HepG2 (cell line): Measurements from ENCODE around the gene TXNIP. TPM values are rescaled to one million over a fixed set of nuclear protein-coding genes. Genes with fewer than 3 reads are reported as not detected.

Experiments
- CEBPG ChIP-seq: IDR thresholded peaks from 2 replicates; pipeline ENCODE4 v1.6.1; 2016
- GABPB1 ChIP-seq: IDR thresholded peaks from 2 replicates; pipeline ENCODE4 v1.6.1; 2016; ENCODE audit warnings: mild to moderate bottlenecking, missing genetic modification reagents, moderate library complexity, missing compliant biosample characterization
- HOXA3 ChIP-seq: sonication (generic); formaldehyde crosslinking; IDR thresholded peaks from 2 replicates; pipeline ENCODE4 v1.5.0; 2020; ENCODE audit warnings: missing genetic modification reagents
- NR2F2 ChIP-seq: IDR thresholded peaks from 2 replicates; pipeline ENCODE4 v1.6.1; 2012; ENCODE audit warnings: low read depth, inconsistent platforms, borderline replicate concordance
- SKI ChIP-seq: fragments of 450-650 bp; IDR thresholded peaks from one replicate; pipeline ENCODE4 v1.6.1; 2018; ENCODE audit warnings: mild to moderate bottlenecking; ENCODE audit not compliant: partially characterized antibody
- TSC22D2 ChIP-seq: sonication (generic); formaldehyde crosslinking; IDR thresholded peaks from 2 replicates; pipeline ENCODE4 v1.5.1; 2020; ENCODE audit warnings: missing genetic modification reagents, mild to moderate bottlenecking, borderline replicate concordance
- ZNF644 ChIP-seq: IDR thresholded peaks from 2 replicates; pipeline ENCODE4 v1.6.1; 2016; ENCODE audit warnings: low read depth
- polyA plus RNA-seq, 8 experiments: library from polyadenylated mRNA; depleted of rRNA in 3 of 8; stranded (reverse) in 7 of 8; unstranded in 1 of 8; fragments of >200 nt; fragmentation: Illumina TruSeq in 4 of 8; extraction: Trizol in 4 of 8; gene quantifications; 2 replicates each; pipeline versions ENCODE4 v1.2.1 to v1.2.3, GENCODE V29; 2011 to 2016; ENCODE audit warnings: low read depth in 4 of 8, missing spikeins in 1 of 8, mixed read lengths in 1 of 8; ENCODE audit not compliant: insufficient read depth in 1 of 8
- total RNA-seq, 5 experiments: library from RNA; depleted of rRNA; stranded (reverse); fragments of >200 nt; fragmentation: Illumina TruSeq; extraction: Trizol; gene quantifications; 2 replicates each; pipeline ENCODE4 v1.2.3, GENCODE V29; 2016; ENCODE audit warnings: low read depth in 1 of 5
- TF ChIP-seq, protein P1 (sequence below): sonication (generic); formaldehyde crosslinking; IDR thresholded peaks from 2 replicates; pipeline ENCODE4 v1.4.0; 2020; ENCODE audit warnings: missing genetic modification reagents
- TF ChIP-seq, protein P2 (sequence below): sonication (generic); formaldehyde crosslinking; IDR thresholded peaks from 2 replicates; pipeline ENCODE4 v1.4.0; 2020; ENCODE audit warnings: missing genetic modification reagents
- TF ChIP-seq, protein P3 (sequence below): IDR thresholded peaks from 2 replicates; pipeline ENCODE4 v1.6.1; 2016; ENCODE audit warnings: low read depth, control low read depth
- TF ChIP-seq, protein P4 (sequence below): sonication (generic); formaldehyde crosslinking; IDR thresholded peaks from 2 replicates; pipeline ENCODE4 v1.4.0; 2020; ENCODE audit warnings: mild to moderate bottlenecking, missing genetic modification reagents
- TF ChIP-seq, protein P5 (sequence below): IDR thresholded peaks from 2 replicates; pipeline ENCODE4 v1.6.1; 2016; ENCODE audit warnings: mild to moderate bottlenecking

The TXNIP gene
- total and polyA plus RNA-seq, 2 of the 13 experiments (the other 11 are each of a cell fraction or from before 2014, with no cell fraction given), result 24.4 to 237 TPM

DNA sequence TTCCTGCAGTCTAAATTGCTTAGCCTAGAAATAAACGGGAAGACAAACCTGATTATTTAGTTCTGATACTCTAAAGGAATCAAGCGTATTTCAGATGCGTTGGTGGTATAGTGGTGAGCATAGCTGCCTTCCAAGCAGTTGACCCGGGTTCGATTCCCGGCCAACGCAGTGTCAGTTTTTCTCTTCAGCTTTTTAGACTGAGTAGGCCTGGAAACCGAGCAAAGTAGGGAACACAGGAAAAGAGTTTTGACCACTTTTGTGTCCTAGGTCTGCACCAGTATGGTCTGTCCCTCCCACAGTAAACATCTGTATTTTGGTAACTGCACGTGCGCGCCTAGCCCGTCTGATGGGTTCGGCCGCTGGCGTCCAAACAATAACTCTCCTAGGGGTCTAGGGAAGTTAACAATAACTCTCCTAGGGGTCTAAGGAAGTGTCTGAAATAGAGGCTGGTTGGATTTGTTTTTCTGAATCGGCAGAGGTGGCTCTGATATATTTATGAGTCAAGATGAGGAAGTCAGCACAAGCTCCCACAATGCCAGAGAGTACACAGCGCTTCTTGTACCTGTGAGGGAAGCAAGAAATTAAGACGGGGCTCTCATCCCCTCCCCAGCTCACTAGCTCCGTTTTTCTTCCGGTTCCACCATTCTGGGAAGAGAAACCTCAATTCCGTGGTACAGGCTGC is 40.7 kb upstream of the TXNIP start (continued):
- TF ChIP-seq, protein P1, sequence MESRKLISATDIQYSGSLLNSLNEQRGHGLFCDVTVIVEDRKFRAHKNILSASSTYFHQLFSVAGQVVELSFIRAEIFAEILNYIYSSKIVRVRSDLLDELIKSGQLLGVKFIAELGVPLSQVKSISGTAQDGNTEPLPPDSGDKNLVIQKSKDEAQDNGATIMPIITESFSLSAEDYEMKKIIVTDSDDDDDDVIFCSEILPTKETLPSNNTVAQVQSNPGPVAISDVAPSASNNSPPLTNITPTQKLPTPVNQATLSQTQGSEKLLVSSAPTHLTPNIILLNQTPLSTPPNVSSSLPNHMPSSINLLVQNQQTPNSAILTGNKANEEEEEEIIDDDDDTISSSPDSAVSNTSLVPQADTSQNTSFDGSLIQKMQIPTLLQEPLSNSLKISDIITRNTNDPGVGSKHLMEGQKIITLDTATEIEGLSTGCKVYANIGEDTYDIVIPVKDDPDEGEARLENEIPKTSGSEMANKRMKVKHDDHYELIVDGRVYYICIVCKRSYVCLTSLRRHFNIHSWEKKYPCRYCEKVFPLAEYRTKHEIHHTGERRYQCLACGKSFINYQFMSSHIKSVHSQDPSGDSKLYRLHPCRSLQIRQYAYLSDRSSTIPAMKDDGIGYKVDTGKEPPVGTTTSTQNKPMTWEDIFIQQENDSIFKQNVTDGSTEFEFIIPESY, result 0 out of 2 replicates have a peak, but pooled peaks have one; percentile 24
- TF ChIP-seq CEBPG (CRISPR knock-in tag) (peak; percentile 47), NR2F2 (peak; percentile 51; the same call in 1 of the 2 replicates), SKI (peak; percentile 8), TSC22D2 (no peak), HOXA3 (CRISPR knock-in tag) (peak; percentile 31; the same call in 1 of the 2 replicates), ZNF644 (CRISPR knock-in tag) (0 out of 2 replicates have a peak, but pooled peaks have one; percentile 25), GABPB1 (CRISPR knock-in tag) (no peak; the same call in 1 of the 2 replicates)
- TF ChIP-seq, protein P2, sequence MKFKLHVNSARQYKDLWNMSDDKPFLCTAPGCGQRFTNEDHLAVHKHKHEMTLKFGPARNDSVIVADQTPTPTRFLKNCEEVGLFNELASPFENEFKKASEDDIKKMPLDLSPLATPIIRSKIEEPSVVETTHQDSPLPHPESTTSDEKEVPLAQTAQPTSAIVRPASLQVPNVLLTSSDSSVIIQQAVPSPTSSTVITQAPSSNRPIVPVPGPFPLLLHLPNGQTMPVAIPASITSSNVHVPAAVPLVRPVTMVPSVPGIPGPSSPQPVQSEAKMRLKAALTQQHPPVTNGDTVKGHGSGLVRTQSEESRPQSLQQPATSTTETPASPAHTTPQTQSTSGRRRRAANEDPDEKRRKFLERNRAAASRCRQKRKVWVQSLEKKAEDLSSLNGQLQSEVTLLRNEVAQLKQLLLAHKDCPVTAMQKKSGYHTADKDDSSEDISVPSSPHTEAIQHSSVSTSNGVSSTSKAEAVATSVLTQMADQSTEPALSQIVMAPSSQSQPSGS (CRISPR knock-in tag), result peak; percentile 54; the same call in 1 of the 2 replicates
- TF ChIP-seq, protein P3, sequence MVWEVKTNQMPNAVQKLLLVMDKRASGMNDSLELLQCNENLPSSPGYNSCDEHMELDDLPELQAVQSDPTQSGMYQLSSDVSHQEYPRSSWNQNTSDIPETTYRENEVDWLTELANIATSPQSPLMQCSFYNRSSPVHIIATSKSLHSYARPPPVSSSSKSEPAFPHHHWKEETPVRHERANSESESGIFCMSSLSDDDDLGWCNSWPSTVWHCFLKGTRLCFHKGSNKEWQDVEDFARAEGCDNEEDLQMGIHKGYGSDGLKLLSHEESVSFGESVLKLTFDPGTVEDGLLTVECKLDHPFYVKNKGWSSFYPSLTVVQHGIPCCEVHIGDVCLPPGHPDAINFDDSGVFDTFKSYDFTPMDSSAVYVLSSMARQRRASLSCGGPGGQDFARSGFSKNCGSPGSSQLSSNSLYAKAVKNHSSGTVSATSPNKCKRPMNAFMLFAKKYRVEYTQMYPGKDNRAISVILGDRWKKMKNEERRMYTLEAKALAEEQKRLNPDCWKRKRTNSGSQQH (CRISPR knock-in tag), result 0 out of 2 replicates have a peak, but pooled peaks have one; percentile 21
- TF ChIP-seq, protein P4, sequence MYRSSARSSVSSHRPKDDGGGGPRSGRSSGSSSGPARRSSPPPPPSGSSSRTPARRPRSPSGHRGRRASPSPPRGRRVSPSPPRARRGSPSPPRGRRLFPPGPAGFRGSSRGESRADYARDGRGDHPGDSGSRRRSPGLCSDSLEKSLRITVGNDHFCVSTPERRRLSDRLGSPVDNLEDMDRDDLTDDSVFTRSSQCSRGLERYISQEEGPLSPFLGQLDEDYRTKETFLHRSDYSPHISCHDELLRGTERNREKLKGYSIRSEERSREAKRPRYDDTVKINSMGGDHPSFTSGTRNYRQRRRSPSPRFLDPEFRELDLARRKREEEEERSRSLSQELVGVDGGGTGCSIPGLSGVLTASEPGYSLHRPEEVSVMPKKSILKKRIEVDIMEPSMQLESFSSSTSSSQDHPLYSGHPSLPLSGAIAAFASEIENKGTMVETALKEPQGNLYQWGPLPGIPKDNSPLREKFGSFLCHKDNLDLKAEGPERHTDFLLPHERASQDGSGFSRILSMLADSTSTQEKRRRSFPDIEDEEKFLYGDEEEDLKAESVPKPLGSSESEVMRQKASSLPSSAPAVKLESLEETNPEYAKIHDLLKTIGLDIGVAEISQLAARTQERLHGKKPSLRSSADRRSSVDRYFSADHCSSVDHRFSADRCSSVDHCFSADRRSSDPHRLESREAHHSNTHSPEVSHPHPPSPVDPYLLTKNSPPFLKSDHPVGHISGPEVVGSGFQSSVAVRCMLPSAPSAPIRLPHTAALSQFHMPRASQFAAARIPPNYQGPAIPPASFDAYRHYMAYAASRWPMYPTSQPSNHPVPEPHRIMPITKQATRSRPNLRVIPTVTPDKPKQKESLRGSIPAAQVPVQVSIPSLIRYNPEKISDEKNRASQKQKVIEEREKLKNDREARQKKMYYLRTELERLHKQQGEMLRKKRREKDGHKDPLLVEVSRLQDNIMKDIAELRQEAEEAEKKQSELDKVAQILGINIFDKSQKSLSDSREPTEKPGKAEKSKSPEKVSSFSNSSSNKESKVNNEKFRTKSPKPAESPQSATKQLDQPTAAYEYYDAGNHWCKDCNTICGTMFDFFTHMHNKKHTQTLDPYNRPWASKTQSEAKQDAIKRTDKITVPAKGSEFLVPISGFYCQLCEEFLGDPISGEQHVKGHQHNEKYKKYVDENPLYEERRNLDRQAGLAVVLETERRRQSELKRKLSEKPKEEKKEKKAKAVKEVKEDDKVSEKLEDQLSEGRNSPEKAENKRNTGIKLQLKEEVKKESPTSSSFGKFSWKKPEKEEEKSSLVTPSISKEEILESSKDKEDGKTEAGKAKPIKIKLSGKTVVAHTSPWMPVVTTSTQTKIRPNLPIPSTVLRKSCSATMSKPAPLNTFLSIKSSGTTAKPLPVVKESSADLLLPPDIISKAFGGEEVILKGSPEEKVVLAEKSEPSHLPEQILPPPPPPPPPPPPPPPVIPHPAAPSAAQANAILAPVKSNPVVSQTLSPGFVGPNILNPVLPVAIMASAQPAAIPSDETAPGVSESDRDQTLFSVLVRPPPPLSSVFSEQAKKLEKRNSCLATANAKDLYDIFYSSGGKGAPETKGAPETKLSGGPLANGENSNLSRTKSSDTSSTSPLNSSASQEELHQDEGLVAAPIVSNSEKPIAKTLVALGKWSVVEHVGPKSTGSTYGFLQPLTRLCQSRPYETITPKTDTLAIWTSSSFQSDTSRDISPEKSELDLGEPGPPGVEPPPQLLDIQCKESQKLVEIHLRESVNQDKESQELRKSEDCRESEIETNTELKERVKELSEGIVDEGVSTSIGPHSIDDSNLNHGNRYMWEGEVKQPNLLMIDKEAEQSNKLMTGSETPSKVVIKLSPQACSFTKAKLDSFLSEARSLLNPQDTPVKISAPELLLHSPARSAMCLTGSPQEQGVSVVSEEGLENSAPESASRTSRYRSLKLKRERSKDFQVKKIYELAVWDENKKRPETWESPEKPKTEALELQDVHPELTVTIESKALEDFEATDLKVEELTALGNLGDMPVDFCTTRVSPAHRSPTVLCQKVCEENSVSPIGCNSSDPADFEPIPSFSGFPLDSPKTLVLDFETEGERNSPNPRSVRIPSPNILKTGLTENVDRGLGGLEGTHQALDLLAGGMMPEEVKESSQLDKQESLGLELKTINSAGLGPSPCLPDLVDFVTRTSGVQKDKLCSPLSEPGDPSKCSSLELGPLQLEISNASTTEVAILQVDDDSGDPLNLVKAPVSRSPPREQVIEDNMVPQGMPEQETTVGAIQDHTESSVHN (CRISPR knock-in tag), result 0 out of 2 replicates have a peak, but pooled peaks have one; percentile 14
- TF ChIP-seq, protein P5, sequence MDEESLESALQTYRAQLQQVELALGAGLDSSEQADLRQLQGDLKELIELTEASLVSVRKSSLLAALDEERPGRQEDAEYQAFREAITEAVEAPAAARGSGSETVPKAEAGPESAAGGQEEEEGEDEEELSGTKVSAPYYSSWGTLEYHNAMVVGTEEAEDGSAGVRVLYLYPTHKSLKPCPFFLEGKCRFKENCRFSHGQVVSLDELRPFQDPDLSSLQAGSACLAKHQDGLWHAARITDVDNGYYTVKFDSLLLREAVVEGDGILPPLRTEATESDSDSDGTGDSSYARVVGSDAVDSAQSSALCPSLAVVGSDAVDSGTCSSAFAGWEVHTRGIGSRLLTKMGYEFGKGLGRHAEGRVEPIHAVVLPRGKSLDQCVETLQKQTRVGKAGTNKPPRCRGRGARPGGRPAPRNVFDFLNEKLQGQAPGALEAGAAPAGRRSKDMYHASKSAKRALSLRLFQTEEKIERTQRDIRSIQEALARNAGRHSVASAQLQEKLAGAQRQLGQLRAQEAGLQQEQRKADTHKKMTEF (CRISPR knock-in tag), result peak; percentile 29; the same call in 1 of the 2 replicates
